ENCODE measurements around the gene SDCCAG8.

DNA sequence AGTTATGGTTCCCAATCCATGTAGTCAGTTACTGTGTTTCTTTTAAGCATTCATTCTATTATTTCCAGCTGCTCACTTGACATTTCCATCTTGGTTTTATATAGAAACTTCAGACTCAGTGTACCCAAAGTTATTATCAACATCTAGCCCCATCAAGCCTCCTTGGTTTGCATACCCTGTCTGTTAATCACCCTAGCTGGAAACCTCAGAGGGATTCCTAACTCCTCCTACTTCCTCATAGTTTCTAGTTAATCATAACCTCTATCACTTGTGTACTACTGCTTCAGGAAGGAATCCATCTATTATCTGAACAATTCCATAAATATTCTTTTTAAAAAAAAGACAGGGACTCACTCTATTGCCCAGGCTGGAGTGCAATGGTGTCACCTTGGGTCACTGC lies 293.3 kb downstream of the SDCCAG8 start:
- TF ChIP-seq POLR2A (IDR thresholded peaks at IDR 0.05; ENCODE audit: low read length) (no peak), KDM1A (IDR thresholded peaks at IDR 0.05; ENCODE audit: low read depth) (no peak), CTCF (IDR thresholded peaks at IDR 0.05) (no peak), JUNB (IDR thresholded peaks at IDR 0.05) (no peak), EP300 (IDR thresholded peaks at IDR 0.05) (no peak), EHF (CRISPR knock-in tag; IDR thresholded peaks at IDR 0.05) (no peak), RAD21 (conservative IDR thresholded peaks at IDR 0.05 in 1 of 2, IDR thresholded peaks at IDR 0.05 in 1 of 2) (no peak)
- TF ChIP-seq, protein P1, sequence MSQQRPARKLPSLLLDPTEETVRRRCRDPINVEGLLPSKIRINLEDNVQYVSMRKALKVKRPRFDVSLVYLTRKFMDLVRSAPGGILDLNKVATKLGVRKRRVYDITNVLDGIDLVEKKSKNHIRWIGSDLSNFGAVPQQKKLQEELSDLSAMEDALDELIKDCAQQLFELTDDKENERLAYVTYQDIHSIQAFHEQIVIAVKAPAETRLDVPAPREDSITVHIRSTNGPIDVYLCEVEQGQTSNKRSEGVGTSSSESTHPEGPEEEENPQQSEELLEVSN (IDR thresholded peaks at IDR 0.05; ENCODE audit: borderline replicate concordance, low read depth) = no peak

All from A549 (cell line).